ENCODE measurements around the gene CNOT8.
"Not testable (repeated sequence)": the region's sequence is repeated elsewhere in the genome, so short reads cannot be mapped to it uniquely, and the experiment has no call there.

The CNOT8 gene

GRCh38 chr5:154866841-154867240 lies 8.4 kb downstream of the CNOT8 start:
- DNase-seq, result no peak

GRCh38 chr5:154868702-154869101 lies 10.3 kb downstream of the CNOT8 start:
- no peak for DNase-seq

- DNase-seq, result no peak
These were observed 13.3 kb downstream of the CNOT8 start for GRCh38 chr5:154871734-154872133.

GRCh38 chr5:154873791-154874331 lies 15.4 kb downstream of the CNOT8 start:
- no peak for DNase-seq

GRCh38 chr5:154878642-154879335 lies 20.4 kb downstream of the CNOT8 start:
- no peak for DNase-seq

GRCh38 chr5:154881986-154882385 lies 23.6 kb downstream of the CNOT8 start:
- no peak for DNase-seq

- no peak for DNase-seq
These were observed 26.0 kb downstream of the CNOT8 start for GRCh38 chr5:154884424-154884823.

- DNase-seq, result no peak
These were observed 27.0 kb downstream of the CNOT8 start for GRCh38 chr5:154885439-154885838.

GRCh38 chr5:154892369-154892771 lies 33.9 kb downstream of the CNOT8 start:
- DNase-seq, result no peak

- DNase-seq, result no peak
These were observed 35.0 kb downstream of the CNOT8 start for GRCh38 chr5:154893381-154893780.

GRCh38 chr5:154895606-154896561 lies 37.5 kb downstream of the CNOT8 start:
- DNase-seq, result no peak

- no peak for DNase-seq
These were observed 38.2 kb downstream of the CNOT8 start for GRCh38 chr5:154896562-154897165.

- DNase-seq, result no peak
These were observed 39.8 kb downstream of the CNOT8 start for GRCh38 chr5:154898210-154898609.

GRCh38 chr5:154899151-154899816 lies 40.9 kb downstream of the CNOT8 start:
- no peak for DNase-seq

- no peak for DNase-seq
These were observed 41.6 kb downstream of the CNOT8 start for GRCh38 chr5:154900066-154900465.

- DNase-seq, result no peak
These were observed 42.8 kb downstream of the CNOT8 start for GRCh38 chr5:154901276-154901675.

- no peak for DNase-seq
These were observed 43.5 kb downstream of the CNOT8 start for GRCh38 chr5:154901913-154902312.

- not testable (repeated sequence) for DNase-seq
These were observed 47.2 kb downstream of the CNOT8 start for GRCh38 chr5:154905601-154906000.

GRCh38 chr5:154916874-154917273 lies 58.4 kb downstream of the CNOT8 start:
- DNase-seq, result no peak

GRCh38 chr5:154917757-154918156 lies 59.3 kb downstream of the CNOT8 start:
- no peak for DNase-seq

GRCh38 chr5:154923441-154924430 lies 65.3 kb downstream of the CNOT8 start:
- DNase-seq, result no peak
